Measurements from ENCODE around the gene UBE3C. TPM values are rescaled to one million over a fixed set of nuclear protein-coding genes. Genes with fewer than 3 reads are reported as not detected.

UBE3C gene
- total RNA-seq, 1 donor from 2014 or later, result 95.4 TPM

- no peak overlapping the region for H3K4me3 Mint-ChIP-seq
- peaks cover 64% of the 10 kb centered on the region for H3K36me3 Mint-ChIP-seq (ENCODE audit: low read depth)
- peaks cover 3% of the 10 kb centered on the region for H3K4me1 Mint-ChIP-seq
- no peaks in the 10 kb centered on the region for H3K27me3 Mint-ChIP-seq
- DNase-seq, result no peak
- intact Hi-C loops (cut with micrococcal nuclease), result no loop called here
- no peaks in the 10 kb centered on the region for H3K9me3 Mint-ChIP-seq
- H3K27ac Mint-ChIP-seq, result no peak overlapping the region
These were observed 29.8 kb downstream of the UBE3C start for GRCh38 chr7:157168571-157168970.

GRCh38 chr7:157176771-157177170 is 38.0 kb downstream of the UBE3C start:
- no peak for DNase-seq
- no peak overlapping the region for H3K27ac Mint-ChIP-seq
- H3K27me3 Mint-ChIP-seq, result no peaks in the 10 kb centered on the region
- H3K9me3 Mint-ChIP-seq, result no peaks in the 10 kb centered on the region
- peaks cover 39% of the 10 kb centered on the region for H3K36me3 Mint-ChIP-seq (ENCODE audit: low read depth)
- H3K4me1 Mint-ChIP-seq, result no peaks in the 10 kb centered on the region
- intact Hi-C loops (cut with micrococcal nuclease), result no loop called here
- H3K4me3 Mint-ChIP-seq, result no peak overlapping the region

- Mint-ChIP-seq H3K36me3 (ENCODE audit: low read depth) (peaks cover 40% of the 10 kb centered on the region), H3K4me3 (no peak overlapping the region), H3K9me3 (no peaks in the 10 kb centered on the region), H3K27ac (no peak overlapping the region), H3K27me3 (no peaks in the 10 kb centered on the region), H3K4me1 (no peaks in the 10 kb centered on the region)
- DNase-seq, result no peak
- intact Hi-C loops (cut with micrococcal nuclease), result no loop called here
These were observed 38.7 kb downstream of the UBE3C start for GRCh38 chr7:157177333-157177982.

GRCh38 chr7:157177983-157178381 is 39.3 kb downstream of the UBE3C start:
- no peaks in the 10 kb centered on the region for H3K9me3 Mint-ChIP-seq
- DNase-seq, result no peak
- no peaks in the 10 kb centered on the region for H3K4me1 Mint-ChIP-seq
- no peak overlapping the region for H3K27ac Mint-ChIP-seq
- H3K36me3 Mint-ChIP-seq (ENCODE audit: low read depth), result peaks cover 37% of the 10 kb centered on the region
- H3K4me3 Mint-ChIP-seq, result no peak overlapping the region
- H3K27me3 Mint-ChIP-seq, result no peaks in the 10 kb centered on the region
- intact Hi-C loops (cut with micrococcal nuclease), result no loop called here

- no peak for DNase-seq
- intact Hi-C loops (cut with micrococcal nuclease), result no loop called here
- Mint-ChIP-seq H3K4me1 (no peaks in the 10 kb centered on the region), H3K9me3 (no peaks in the 10 kb centered on the region), H3K36me3 (ENCODE audit: low read depth) (peaks cover 62% of the 10 kb centered on the region), H3K27me3 (no peaks in the 10 kb centered on the region), H3K4me3 (no peak overlapping the region), H3K27ac (no peak overlapping the region)
These were observed 45.1 kb downstream of the UBE3C start for GRCh38 chr7:157183832-157184231.

GRCh38 chr7:157188091-157188665 is 49.5 kb downstream of the UBE3C start:
- Mint-ChIP-seq H3K9me3 (no peaks in the 10 kb centered on the region), H3K27ac (no peak overlapping the region), H3K4me3 (no peak overlapping the region), H3K36me3 (ENCODE audit: low read depth) (peaks cover 68% of the 10 kb centered on the region), H3K27me3 (no peaks in the 10 kb centered on the region), H3K4me1 (no peaks in the 10 kb centered on the region)
- DNase-seq, result no peak
- intact Hi-C loops (cut with micrococcal nuclease), result no loop called here

GRCh38 chr7:157189405-157189804 is 50.7 kb downstream of the UBE3C start:
- no peak for DNase-seq
- Mint-ChIP-seq H3K27ac (no peak overlapping the region), H3K9me3 (no peaks in the 10 kb centered on the region), H3K27me3 (no peaks in the 10 kb centered on the region), H3K4me3 (no peak overlapping the region), H3K4me1 (no peaks in the 10 kb centered on the region), H3K36me3 (ENCODE audit: low read depth) (peaks cover 66% of the 10 kb centered on the region)
- intact Hi-C loops (cut with micrococcal nuclease), result no loop called here

GRCh38 chr7:157192861-157193260 is 54.1 kb downstream of the UBE3C start:
- Mint-ChIP-seq H3K27me3 (no peaks in the 10 kb centered on the region), H3K4me1 (no peaks in the 10 kb centered on the region), H3K36me3 (ENCODE audit: low read depth) (peaks cover 59% of the 10 kb centered on the region), H3K9me3 (no peaks in the 10 kb centered on the region), H3K27ac (no peak overlapping the region), H3K4me3 (no peak overlapping the region)
- no peak for DNase-seq
- intact Hi-C loops (cut with micrococcal nuclease), result no loop called here

- peaks cover 59% of the 10 kb centered on the region for H3K36me3 Mint-ChIP-seq (ENCODE audit: low read depth)
- H3K9me3 Mint-ChIP-seq, result no peaks in the 10 kb centered on the region
- H3K27ac Mint-ChIP-seq, result no peak overlapping the region
- no peak overlapping the region for H3K4me3 Mint-ChIP-seq
- H3K4me1 Mint-ChIP-seq, result no peaks in the 10 kb centered on the region
- no peak for DNase-seq
- no peaks in the 10 kb centered on the region for H3K27me3 Mint-ChIP-seq
- intact Hi-C loops (cut with micrococcal nuclease), result no loop called here
These were observed 54.5 kb downstream of the UBE3C start for GRCh38 chr7:157193274-157193673.

GRCh38 chr7:157194948-157195347 is 56.2 kb downstream of the UBE3C start:
- Mint-ChIP-seq H3K9me3 (no peaks in the 10 kb centered on the region), H3K27ac (no peak overlapping the region), H3K27me3 (no peaks in the 10 kb centered on the region), H3K4me3 (no peak overlapping the region), H3K36me3 (ENCODE audit: low read depth) (peaks cover 52% of the 10 kb centered on the region), H3K4me1 (no peaks in the 10 kb centered on the region)
- no peak for DNase-seq
- intact Hi-C loops (cut with micrococcal nuclease), result no loop called here

GRCh38 chr7:157195868-157196267 is 57.1 kb downstream of the UBE3C start:
- Mint-ChIP-seq H3K4me1 (no peaks in the 10 kb centered on the region), H3K9me3 (no peaks in the 10 kb centered on the region), H3K27ac (no peak overlapping the region), H3K4me3 (no peak overlapping the region), H3K27me3 (no peaks in the 10 kb centered on the region), H3K36me3 (ENCODE audit: low read depth) (peaks cover 47% of the 10 kb centered on the region)
- no peak for DNase-seq
- intact Hi-C loops (cut with micrococcal nuclease), result no loop called here

- no peaks in the 10 kb centered on the region for H3K27me3 Mint-ChIP-seq
- no peaks in the 10 kb centered on the region for H3K4me1 Mint-ChIP-seq
- H3K27ac Mint-ChIP-seq, result no peak overlapping the region
- intact Hi-C loops (cut with micrococcal nuclease), result no loop called here
- H3K4me3 Mint-ChIP-seq, result no peak overlapping the region
- H3K36me3 Mint-ChIP-seq (ENCODE audit: low read depth), result peaks cover 29% of the 10 kb centered on the region
- H3K9me3 Mint-ChIP-seq, result no peaks in the 10 kb centered on the region
- DNase-seq, result no peak
These were observed 65.4 kb downstream of the UBE3C start for GRCh38 chr7:157204134-157204533.

GRCh38 chr7:157205438-157205837 is 66.7 kb downstream of the UBE3C start:
- Mint-ChIP-seq H3K27me3 (no peaks in the 10 kb centered on the region), H3K27ac (no peak overlapping the region), H3K4me1 (no peaks in the 10 kb centered on the region), H3K36me3 (ENCODE audit: low read depth) (peaks cover 28% of the 10 kb centered on the region), H3K4me3 (no peak overlapping the region), H3K9me3 (no peaks in the 10 kb centered on the region)
- intact Hi-C loops (cut with micrococcal nuclease), result no loop called here
- no peak for DNase-seq

- H3K27ac Mint-ChIP-seq, result no peak overlapping the region
- H3K36me3 Mint-ChIP-seq (ENCODE audit: low read depth), result peaks cover 34% of the 10 kb centered on the region
- no peaks in the 10 kb centered on the region for H3K27me3 Mint-ChIP-seq
- intact Hi-C loops (cut with micrococcal nuclease), result no loop called here
- DNase-seq, result no peak
- no peak overlapping the region for H3K4me3 Mint-ChIP-seq
- H3K9me3 Mint-ChIP-seq, result no peaks in the 10 kb centered on the region
- peaks cover 4% of the 10 kb centered on the region for H3K4me1 Mint-ChIP-seq
These were observed 70.1 kb downstream of the UBE3C start for GRCh38 chr7:157208571-157209413.

Data from activated CD4-positive, alpha-beta T cell treated with anti-CD3 and anti-CD28 coated beads, Interleukin-2, amount 10 ng/mL, durations not matched to agents 24 days and 14 days (primary cell).